NCI-H1092 (cell line): ENCODE results near the gene SCRN2.

Source experiments
- DNase-seq: peaks from one replicate; lab custom pipeline; 2025; lab: John Stamatoyannopoulos, UW

The SCRN2 gene

DNA sequence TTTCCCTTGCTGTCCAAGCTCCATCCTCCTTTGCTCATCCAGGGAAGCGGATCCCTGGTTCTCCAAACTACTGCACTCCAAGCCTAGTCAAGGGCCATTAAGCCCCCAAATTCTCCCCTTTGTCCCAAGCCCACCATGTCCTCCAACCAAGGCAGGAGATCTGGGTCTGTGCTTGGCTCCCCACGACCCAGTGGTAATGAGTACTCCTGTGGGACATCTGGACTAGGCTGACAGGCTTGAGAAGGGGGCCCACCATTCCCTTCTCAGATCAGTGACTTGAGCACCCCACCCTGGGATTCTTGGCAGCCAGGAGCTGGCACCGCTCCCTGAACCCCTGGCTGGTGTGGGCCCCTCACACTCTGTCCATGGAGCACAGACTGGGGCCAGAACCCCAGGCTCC is 36.6 kb downstream of the SCRN2 start:
- no peak for DNase-seq

DNA sequence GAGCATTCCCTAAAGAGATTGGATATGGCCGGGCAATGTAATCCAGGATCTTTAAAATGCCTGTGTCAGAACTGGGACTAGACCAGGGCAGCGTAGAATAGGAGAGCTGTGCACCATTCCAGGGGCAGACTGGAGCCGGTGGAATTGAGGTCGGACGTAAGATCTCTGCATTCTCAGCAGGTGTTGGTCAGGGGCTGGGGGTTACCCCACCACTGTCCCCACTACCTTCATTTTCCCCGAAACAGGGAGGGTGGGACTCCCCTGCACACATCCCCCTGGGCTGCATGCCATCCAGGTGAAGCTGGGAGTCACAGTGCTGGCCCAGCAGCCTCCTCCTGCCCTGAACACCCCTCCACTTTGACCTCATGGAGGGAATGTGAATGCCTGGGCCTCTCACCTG is 37.3 kb downstream of the SCRN2 start:
- DNase-seq: no peak

DNA sequence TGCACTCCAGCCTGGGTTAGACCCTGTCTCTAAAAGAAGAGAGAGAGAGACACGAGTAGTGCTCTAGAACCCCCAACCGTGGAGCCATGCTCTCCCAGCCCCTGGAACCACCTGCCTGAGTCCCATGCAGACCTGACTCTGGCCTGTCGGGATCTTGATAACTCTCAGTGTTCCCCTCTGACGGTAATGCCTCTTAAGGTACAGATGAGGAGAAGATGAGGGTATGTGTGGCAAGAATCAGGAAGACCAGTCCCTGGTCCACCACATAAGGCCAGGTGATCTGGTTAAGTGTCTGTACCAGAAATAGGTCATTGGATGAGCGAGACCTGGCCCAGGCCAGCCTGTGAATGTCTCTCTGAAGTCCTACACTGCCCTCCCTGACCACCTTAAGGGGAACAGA is 37.9 kb downstream of the SCRN2 start:
- DNase-seq: no peak

DNA sequence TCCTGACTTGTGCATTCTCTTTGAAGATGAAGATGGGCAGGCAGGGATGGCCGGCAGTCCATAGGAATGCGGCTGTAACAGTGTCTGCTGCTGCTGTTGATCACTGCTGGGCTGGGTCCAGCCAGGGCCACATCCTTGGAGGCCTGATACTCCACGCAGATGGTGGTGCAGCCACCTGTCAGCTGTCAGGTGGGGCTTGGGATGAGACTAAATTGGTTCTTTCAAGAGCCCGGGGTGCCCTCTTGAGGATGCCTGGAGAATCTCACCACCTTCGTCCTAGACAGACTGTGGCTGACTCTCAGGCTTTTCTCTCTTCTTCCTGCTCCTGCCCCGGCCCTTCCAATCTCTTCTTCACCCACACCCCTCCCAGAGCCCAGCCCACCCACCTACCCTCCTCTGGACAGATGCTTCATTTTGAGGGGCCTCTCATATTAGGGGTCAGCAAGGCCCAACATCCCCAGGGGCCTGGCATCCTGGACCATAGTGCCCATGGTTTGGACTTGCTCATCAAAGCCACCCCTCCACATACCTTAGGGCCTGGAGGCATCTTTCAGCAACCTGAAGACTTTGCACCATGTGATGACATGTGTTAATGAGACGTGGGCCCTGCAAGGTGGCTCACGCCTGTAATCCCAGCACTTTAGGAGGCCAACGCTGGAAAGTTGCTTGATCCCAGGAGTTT is 38.6 kb downstream of the SCRN2 start:
- peak; percentile 24 for DNase-seq

DNA sequence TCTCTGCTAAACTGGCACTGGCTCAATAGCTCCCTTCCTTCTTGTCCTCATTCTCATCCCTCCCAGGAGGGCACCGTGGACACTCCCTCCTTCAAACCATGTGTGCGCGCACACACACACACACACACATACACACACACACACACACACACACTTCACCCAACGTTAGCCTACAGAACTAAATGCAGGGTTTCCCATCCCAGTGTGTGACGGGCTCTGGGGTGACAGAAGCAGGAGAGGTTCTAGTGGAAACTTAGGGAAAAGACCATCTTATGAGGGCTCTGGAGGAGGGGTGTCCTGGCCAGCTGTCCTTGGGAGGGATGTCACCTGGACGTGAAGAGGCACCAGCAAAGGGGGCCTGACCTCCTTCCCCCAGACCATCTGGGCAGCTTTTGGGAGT is 39.2 kb downstream of the SCRN2 start:
- DNase-seq: no peak

DNA sequence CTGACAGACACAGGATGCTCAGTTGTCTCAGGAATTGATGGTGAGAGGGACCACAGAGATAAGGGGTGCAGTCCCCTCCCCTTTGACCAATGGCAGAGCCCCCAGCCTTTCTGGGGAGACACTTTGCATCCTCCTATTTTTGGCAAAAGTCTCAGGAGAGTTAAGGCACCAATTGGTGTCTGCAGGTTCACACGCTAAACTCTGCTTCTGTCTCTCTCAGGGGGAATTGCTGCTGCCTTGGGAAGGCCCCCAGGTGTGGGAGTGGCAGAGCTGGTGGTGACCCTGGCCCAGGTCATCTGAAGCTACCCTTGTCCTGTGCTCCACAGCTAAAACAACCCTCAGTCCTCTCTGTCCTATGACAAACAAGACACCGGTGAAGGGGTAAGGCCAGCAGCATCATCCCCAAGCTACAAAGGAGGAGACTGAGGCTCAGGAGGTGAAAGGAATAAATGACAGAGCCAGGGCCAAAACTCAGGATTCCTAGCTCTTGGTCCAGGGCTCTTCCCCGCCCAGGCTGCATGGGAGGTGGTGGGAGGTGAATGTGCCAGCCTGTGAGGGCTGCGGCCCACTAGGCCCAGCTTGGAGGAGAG is 39.8 kb downstream of the SCRN2 start:
- no peak for DNase-seq

DNA sequence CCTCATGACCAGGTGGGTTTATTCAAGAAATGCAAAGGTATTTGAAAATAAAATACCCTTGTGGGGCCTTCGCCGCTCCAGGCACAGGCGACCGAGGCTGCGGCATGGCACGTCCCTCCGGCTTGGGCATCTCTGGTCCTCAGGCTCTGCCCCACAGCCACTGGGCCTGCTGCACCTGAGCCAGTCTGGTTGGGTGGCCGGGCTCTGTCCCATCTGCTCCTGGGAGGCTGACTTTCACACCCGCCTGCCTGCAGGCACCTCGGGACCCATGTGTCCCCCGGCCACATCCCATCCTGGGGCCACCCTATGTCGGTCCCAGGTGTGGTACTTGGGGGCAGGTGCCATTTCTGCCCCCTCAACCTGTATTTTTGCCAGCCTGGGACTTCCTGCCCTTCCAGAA is 40.4 kb downstream of the SCRN2 start:
- DNase-seq: no peak

DNA sequence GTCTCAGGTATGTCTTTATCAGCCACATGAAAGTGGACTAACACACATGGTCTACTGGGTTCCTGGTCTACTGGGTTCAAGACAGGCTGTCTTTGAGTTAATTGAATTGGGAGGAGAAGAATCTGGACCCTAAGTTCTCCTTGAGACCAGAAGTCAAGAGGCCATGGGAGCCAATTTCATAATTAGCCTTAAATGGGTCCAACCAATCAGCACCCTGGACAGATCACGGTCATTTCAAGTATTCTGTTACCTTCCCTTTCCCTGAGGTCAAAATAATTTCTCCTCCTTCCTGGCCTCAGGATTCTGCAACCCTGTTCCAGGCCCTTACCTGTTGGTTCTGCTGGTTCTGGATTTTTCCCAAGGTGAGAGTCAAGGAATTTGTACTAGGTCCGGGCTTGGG is 43.3 kb downstream of the SCRN2 start:
- no peak for DNase-seq

DNA sequence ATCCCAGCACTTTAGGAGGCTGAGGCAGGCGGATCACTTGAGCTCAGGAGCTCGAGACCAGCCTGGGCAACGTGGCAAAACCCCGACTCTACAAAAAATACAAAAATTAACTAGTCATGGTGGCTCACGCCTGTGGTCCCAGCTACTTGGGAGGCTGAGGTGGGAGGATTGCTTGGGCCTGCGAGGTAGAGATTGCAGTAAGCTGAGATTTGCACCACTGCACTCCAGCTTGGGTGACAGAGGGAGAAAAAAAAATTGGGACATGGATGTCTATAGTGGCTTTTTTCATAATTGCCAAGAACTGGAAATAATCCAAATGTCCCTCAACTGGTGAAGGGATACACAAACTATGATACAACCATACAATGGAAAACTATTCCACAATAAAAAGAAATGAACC is 48.1 kb downstream of the SCRN2 start:
- DNase-seq: no peak

DNA sequence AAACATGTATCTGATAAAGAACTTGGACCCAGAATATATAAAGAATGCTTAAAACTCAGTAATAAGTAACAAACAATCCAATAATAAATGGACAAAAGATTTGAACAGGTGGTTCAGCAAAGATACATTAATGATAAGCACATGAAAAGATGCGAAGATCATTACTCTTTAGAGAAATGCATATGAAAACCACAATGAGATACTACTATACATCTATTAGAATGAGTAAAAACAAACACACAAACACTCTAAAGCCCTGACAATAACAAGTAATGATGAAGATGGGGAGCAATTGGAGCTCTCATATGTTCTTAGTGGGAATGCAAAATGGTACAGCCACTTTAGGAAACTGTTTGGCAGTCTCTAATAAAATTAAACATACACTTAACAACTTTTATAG is 48.6 kb downstream of the SCRN2 start:
- no peak for DNase-seq

DNA sequence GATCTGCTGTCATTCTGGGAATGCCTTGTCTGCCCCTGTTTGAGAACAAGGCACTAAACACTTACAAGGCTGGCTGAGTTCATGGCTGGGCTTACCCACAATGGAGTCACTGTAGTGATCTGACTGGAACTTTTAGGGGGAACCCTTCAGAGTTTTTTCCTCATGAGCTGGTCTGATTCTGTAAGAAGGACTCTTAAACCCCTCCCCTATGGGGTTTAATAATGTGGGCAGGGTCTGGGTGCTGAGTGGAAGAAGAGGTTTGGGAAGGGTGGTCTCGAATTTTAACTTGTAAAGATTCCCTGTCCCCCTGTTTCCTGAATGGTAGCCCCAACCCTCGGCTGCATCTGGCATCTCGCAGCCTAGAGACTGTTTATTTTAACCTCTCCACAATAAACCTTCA is 50.0 kb downstream of the SCRN2 start:
- DNase-seq: no peak

DNA sequence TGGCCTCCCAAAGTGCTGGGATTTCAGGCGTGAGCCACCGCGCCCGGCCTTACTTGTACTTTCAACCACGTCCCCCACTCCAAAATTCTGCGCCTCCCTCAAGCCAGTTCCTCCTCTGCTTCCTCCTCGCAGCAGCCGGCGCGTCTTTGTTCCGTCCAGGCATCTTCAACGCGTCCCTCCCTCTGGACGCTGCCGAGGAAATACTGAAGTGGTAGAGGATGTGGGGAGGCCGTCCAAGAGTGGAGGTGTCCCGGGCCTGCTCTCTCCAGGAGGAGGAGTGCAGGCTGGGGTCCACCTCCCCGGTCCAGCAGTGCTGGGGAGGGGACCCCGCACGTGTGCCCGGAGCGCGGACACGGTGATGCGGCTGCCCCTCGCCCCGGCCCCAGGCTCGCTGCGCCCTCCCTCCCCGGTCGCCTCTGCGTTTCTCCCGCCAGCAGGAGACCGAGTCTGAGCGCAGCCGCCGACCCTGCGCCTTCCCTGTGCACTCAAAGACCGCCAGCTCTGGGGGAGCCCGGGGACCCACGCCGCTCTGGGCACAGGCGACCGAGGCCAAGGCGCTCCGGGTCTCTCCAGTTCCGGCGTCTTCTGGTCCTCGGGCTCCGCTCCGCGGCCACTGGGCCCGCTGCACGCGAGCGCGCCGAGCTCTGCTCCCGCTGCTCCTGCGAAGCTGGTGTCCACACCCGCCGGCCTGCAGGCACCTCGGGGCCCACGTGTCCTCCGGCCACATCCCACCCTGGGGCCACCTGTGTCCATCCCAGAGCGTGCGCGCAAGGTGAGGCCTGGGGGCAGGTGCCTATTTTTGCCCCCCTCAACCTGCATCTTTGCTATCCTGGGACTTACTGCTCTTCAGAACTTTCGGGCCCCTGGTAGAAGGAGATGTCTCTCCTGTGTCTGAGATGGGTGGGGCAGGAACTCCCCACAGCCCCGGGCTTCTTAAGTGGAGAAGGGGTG is 51.2 kb downstream of the SCRN2 start:
- DNase-seq: peak; percentile 40
